Mesothelial cell of epicardium (in vitro differentiated cells): ENCODE measurements around the gene CLTCL1. TPM values are rescaled to one million over a fixed set of nuclear protein-coding genes. Genes with fewer than 3 reads are reported as not detected.

Source experiments
- DNase-seq, 2 experiments: peaks; one replicate each; pipeline ENCODE4 v3.0.0; 2021; ENCODE audit warnings: low spot score in 2 of 2; ENCODE audit not compliant: unreplicated experiment in 2 of 2
- H3K27ac Mint-ChIP-seq: 2 replicates; pipeline ENCODE4 v1.8.0; 2021; ENCODE audit warnings: mixed read lengths
- H3K27me3 Mint-ChIP-seq: 2 replicates; pipeline ENCODE4 v1.8.0; 2021; ENCODE audit warnings: low read depth, mixed read lengths
- H3K36me3 Mint-ChIP-seq: 2 replicates; pipeline ENCODE4 v1.8.0; 2021; ENCODE audit warnings: mixed read lengths
- H3K4me1 Mint-ChIP-seq: 2 replicates; pipeline ENCODE4 v1.8.0; 2021; ENCODE audit warnings: mixed read lengths
- H3K4me3 Mint-ChIP-seq: 2 replicates; pipeline ENCODE4 v1.8.0; 2021; ENCODE audit warnings: mild to moderate bottlenecking, moderate library complexity, mixed read lengths
- H3K9me3 Mint-ChIP-seq: 2 replicates; pipeline ENCODE4 v1.8.0; 2021; ENCODE audit warnings: mixed read lengths
- total RNA-seq: library from RNA; stranded (reverse); gene quantifications from 3 replicates; pipeline ENCODE4 v1.2.1, GENCODE V29; 2021
- TF ChIP-seq, protein P1 (sequence below): fragments of 200-600 bp; sonication (generic); IDR thresholded peaks from one replicate; pipeline ENCODE4 v1.5.0; 2021; ENCODE audit warnings: antibody characterized with exemption; ENCODE audit not compliant: unreplicated experiment

The CLTCL1 gene
- total RNA-seq, 1 donor from 2014 or later: 5.9 TPM

DNA sequence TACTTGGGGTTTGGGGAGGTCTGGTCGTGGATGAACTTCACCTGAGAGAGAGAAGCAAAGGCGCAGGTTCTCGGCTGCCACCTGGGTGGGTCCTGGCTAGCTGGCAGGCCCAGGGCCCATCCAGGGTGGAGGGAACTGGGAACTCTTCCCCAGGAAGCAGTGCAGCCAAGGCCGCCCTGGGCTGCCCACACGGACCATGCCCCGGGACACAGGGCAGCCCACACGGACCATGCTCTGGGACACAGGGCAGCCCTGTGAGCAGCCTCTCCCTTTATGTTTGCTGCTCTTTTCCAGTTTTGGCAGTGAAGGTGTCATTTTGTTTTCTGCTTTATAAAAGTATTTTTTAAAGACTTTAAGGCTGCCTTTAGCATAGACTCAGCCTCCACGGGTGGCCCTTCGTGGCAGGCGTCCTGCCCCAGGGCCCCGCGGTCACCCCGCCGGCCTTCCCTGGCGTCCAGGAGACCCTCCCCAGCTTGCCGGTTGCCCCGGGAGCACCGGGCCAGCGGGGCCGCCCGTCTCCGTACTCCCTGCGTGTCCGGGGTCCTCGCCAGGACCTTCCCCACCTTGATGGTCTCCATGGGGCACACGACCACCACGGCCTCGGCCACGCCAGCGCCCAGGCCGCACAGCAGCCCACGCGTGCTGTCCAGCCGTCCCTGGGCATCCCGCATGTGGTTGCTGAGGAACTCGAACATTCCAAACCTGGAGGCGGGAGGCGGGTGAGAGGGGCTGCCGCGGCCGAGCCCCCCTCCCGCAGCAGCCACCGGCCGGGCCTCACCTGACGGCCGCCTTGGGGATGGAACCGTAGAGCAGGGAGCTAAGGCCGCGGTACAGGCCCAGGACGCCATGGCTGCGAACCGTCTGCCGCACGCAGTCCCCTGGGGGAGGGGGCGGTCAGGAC, 114.1 kb downstream of the CLTCL1 start:
- no peaks in the 10 kb centered on the region for H3K27me3 Mint-ChIP-seq
- peaks cover 23% of the 10 kb centered on the region for H3K4me1 Mint-ChIP-seq
- DNase-seq: no peak
- H3K36me3 Mint-ChIP-seq: no peaks in the 10 kb centered on the region
- TF ChIP-seq, protein P1, sequence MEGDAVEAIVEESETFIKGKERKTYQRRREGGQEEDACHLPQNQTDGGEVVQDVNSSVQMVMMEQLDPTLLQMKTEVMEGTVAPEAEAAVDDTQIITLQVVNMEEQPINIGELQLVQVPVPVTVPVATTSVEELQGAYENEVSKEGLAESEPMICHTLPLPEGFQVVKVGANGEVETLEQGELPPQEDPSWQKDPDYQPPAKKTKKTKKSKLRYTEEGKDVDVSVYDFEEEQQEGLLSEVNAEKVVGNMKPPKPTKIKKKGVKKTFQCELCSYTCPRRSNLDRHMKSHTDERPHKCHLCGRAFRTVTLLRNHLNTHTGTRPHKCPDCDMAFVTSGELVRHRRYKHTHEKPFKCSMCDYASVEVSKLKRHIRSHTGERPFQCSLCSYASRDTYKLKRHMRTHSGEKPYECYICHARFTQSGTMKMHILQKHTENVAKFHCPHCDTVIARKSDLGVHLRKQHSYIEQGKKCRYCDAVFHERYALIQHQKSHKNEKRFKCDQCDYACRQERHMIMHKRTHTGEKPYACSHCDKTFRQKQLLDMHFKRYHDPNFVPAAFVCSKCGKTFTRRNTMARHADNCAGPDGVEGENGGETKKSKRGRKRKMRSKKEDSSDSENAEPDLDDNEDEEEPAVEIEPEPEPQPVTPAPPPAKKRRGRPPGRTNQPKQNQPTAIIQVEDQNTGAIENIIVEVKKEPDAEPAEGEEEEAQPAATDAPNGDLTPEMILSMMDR: no peak
- H3K9me3 Mint-ChIP-seq: no peaks in the 10 kb centered on the region
- peak overlapping the region; percentile 71 for H3K27ac Mint-ChIP-seq
- peak overlapping the region; percentile 75 for H3K4me3 Mint-ChIP-seq

DNA sequence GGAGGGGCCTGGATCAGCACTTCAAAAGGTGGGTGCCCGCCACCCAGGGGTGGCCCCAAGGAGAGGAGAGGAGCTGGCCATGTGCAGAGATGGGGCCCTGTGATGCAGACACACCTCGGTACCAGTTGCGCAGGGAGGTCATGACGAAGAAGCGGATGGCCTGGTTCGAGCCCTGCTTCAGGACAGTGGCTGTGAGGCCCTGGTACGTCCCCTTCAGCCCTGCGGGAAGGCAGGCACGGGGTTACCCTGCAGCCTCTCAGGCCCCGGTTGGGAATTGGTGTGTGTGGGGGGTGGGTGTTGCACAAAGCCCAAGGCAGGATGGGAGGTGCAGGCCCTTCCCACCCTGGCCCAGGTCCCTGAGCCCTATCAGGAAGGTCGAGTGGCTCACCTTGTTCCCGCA, 114.8 kb downstream of the CLTCL1 start:
- DNase-seq: no peak
- Mint-ChIP-seq H3K27ac (no peak overlapping the region), H3K4me3 (peak overlapping the region; percentile 75), H3K9me3 (no peaks in the 10 kb centered on the region), H3K4me1 (peaks cover 27% of the 10 kb centered on the region), H3K36me3 (no peaks in the 10 kb centered on the region), H3K27me3 (no peaks in the 10 kb centered on the region)
- TF ChIP-seq, protein P1: no peak

DNA sequence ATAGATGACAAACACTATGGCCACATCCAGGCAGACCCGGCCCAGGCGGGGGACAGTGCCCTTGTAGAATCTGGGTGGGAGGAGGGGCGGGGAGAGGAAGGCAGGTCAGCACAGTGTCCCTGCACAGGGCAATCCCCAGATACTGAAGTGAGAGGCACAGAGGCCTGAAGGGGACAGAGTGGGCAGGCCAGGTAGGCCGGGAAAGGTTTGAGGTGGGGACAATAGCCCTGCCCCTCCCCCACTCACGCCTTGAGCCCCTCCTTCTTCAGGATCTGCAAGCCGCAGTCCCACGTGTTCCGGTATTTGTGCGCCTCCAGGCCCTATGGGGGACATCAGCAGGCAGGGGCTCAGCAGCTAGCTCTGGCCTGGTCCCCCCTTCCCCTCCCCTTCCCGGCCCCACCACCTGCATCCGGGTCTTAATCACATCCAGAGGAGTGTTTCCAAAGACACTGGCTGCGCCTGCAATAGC, 115.3 kb downstream of the CLTCL1 start:
- Mint-ChIP-seq H3K27me3 (peaks cover 2% of the 10 kb centered on the region), H3K27ac (peak overlapping the region; percentile 53), H3K36me3 (no peaks in the 10 kb centered on the region), H3K9me3 (no peaks in the 10 kb centered on the region), H3K4me1 (peaks cover 27% of the 10 kb centered on the region), H3K4me3 (peak overlapping the region; percentile 75)
- DNase-seq: no peak
- TF ChIP-seq, protein P1: no peak

DNA sequence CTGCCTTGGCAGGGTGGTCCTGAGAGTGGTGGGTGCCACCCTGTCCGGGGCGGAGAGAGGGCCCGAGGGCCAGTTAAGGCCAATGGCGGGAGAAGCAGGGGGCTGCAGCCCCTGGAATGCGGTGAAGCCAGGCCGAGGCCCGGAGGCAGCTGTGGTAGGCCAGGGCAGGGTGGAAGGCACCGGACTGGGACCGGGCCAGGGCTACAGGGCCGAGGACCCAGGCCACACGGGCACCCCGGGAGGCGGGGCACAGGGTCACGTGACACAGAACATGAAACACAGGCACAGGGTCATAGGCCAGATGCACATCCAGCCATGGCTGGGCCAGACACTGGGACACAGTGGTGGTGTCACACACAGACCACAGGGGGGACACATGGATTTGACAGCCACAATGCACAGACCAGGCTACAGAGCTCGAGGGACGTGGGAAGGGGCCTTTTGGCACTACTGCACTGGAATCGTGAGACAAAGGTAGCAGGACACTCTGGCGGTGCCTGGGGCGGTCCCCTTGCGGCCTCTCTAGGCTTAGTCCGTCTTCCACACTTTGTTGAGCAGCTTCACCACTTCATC, 115.8 kb downstream of the CLTCL1 start:
- TF ChIP-seq, protein P1: no peak
- Mint-ChIP-seq H3K9me3 (no peaks in the 10 kb centered on the region), H3K4me1 (peaks cover 31% of the 10 kb centered on the region), H3K27me3 (peaks cover 7% of the 10 kb centered on the region), H3K36me3 (no peaks in the 10 kb centered on the region), H3K4me3 (peak overlapping the region; percentile 47), H3K27ac (peak overlapping the region; percentile 53)
- peak in 1 of 2 experiments; percentile 15 for DNase-seq

DNA sequence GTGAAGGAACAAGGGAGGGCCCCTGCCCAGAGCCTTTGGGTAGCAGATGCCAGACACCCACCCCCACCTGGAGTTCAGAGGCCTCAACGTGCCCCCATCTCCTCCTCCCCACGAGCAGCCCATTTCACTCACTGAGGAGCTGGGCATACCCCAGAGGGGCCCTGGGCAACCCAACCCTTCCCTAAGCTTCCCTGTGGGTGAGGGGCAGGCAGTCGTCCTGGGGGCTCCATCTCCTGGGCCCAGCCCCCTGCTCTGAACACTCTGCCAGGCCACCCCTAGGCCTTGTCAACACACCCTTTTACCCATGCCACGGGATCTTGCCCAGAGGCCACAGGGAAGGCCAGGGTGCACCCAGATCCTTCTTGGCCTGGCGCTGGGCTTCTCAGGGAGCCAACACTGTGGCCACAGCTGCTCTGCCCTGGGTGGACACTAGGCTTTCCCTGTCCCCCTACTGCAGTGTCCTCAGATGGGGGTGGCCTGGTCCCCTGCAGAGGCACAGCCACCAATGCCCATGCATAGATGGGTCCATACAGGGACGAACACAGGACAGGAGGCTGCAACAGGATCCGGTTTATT, 116.4 kb downstream of the CLTCL1 start:
- H3K27ac Mint-ChIP-seq: no peak overlapping the region
- H3K4me1 Mint-ChIP-seq: peaks cover 36% of the 10 kb centered on the region
- H3K4me3 Mint-ChIP-seq: peak overlapping the region; percentile 26
- peak in 1 of 2 experiments; percentile 10 for DNase-seq
- H3K27me3 Mint-ChIP-seq: peaks cover 12% of the 10 kb centered on the region
- TF ChIP-seq, protein P1: no peak
- no peaks in the 10 kb centered on the region for H3K36me3 Mint-ChIP-seq
- H3K9me3 Mint-ChIP-seq: no peaks in the 10 kb centered on the region
